Activated CD8-positive, alpha-beta memory T cell treated with anti-CD3 and anti-CD28 coated beads, Interleukin-2, amount 50 U/mL, for 1 hour (primary cell): ENCODE measurements around the gene CAMK2N1.

Source experiments
- DNase-seq: peaks from one replicate; pipeline ENCODE4 v3.0.0-alpha.2; 2020; ENCODE audit errors: extremely low read depth

Gene CAMK2N1

GRCh38 chr1:20443703-20444586 lies 42.1 kb downstream of the CAMK2N1 start:
- no peak for DNase-seq

- no peak for DNase-seq
Measured at GRCh38 chr1:20442920-20443625, 42.9 kb downstream of the CAMK2N1 start.

GRCh38 chr1:20440785-20441200 lies 45.2 kb downstream of the CAMK2N1 start:
- DNase-seq: no peak

GRCh38 chr1:20439282-20439681 lies 46.7 kb downstream of the CAMK2N1 start:
- no peak for DNase-seq

- no peak for DNase-seq
Measured at GRCh38 chr1:20437640-20438039, 48.4 kb downstream of the CAMK2N1 start.

DNA sequence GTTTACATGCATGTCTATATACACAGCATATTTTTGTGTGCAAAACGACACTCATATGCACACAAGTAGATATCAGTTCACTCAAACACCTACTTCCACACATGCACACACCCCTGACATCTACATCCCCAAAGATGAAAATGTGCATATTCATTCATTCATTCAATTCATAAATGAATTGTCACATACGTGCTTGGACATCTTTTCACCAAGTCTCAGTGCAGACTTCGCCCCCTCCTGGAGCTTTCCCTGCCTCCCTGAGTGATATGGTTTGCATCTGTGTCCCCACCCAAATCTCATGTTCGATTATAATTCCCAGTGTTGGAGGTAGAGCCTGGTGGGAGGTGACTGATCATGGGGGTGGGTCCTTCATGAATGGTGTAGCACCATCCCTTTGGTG lies 53.1 kb downstream of the CAMK2N1 start:
- DNase-seq: no peak
